CD4-positive, alpha-beta T cell treated with Interleukin-1 beta for 1 hour (primary cell): Measurements from ENCODE around the gene PPP2R5E.
"Not testable (repeated sequence)": the region's sequence is repeated elsewhere in the genome, so short reads cannot be mapped to it uniquely, and the experiment has no call there.

Experiments
- DNase-seq, 2 donors: peaks; one replicate each; pipeline ENCODE4 v3.0.0-alpha.2; 2020 to 2022

PPP2R5E gene

GRCh38 chr14:63543000-63543825 is at the start of gene PPP2R5E:
Gene PPP2R5E, minus strand, starts transcription at chr14:63543377. Its CDS starts 3,692 bp downstream, at chr14:63539685.
- peak; percentile 98 to 99 for DNase-seq

GRCh38 chr14:63583046-63583445 is 39.9 kb upstream of the PPP2R5E start:
- DNase-seq: not testable (repeated sequence)

- DNase-seq: no peak
These were observed 38.3 kb upstream of the PPP2R5E start for GRCh38 chr14:63581491-63581890.

- DNase-seq: no peak
These were observed 35.1 kb upstream of the PPP2R5E start for GRCh38 chr14:63578300-63578699.

- DNase-seq: no peak
These were observed 30.4 kb upstream of the PPP2R5E start for GRCh38 chr14:63573581-63573980.

GRCh38 chr14:63565448-63565847 is 22.3 kb upstream of the PPP2R5E start:
- no peak for DNase-seq

GRCh38 chr14:63564318-63564717 is 21.1 kb upstream of the PPP2R5E start:
- DNase-seq: no peak

GRCh38 chr14:63563370-63564026 is 20.3 kb upstream of the PPP2R5E start:
- DNase-seq: no peak

GRCh38 chr14:63562405-63562804 is 19.2 kb upstream of the PPP2R5E start:
- DNase-seq: no peak

- DNase-seq: no peak
These were observed 12.4 kb upstream of the PPP2R5E start for GRCh38 chr14:63555572-63555971.

- DNase-seq: no peak
These were observed 8.2 kb upstream of the PPP2R5E start for GRCh38 chr14:63551332-63551731.

- DNase-seq: no peak
These were observed 4.7 kb upstream of the PPP2R5E start for GRCh38 chr14:63547798-63548335.

GRCh38 chr14:63545431-63545830 is 2.3 kb upstream of the PPP2R5E start:
- no peak for DNase-seq

- DNase-seq: no peak
These were observed 1.6 kb upstream of the PPP2R5E start for GRCh38 chr14:63544591-63545299.

GRCh38 chr14:63543826-63544406 is 739 bp upstream of the PPP2R5E start:
- no peak for DNase-seq

GRCh38 chr14:63542231-63542999 is 762 bp downstream of the PPP2R5E start:
- DNase-seq: peak in 1 of 2 donors; percentile 0

GRCh38 chr14:63535918-63536317 is 7.3 kb downstream of the PPP2R5E start:
- no peak for DNase-seq

GRCh38 chr14:63533474-63533873 is 9.7 kb downstream of the PPP2R5E start:
- no peak for DNase-seq

- peak; percentile 17 to 32 for DNase-seq
These were observed 18.5 kb downstream of the PPP2R5E start for GRCh38 chr14:63524537-63525155.

GRCh38 chr14:63523735-63524426 is 19.3 kb downstream of the PPP2R5E start:
- DNase-seq: no peak

- DNase-seq: not testable (repeated sequence)
These were observed 20.7 kb downstream of the PPP2R5E start for GRCh38 chr14:63522511-63522910.
